ENCODE measurements around the gene EYS.

DNA sequence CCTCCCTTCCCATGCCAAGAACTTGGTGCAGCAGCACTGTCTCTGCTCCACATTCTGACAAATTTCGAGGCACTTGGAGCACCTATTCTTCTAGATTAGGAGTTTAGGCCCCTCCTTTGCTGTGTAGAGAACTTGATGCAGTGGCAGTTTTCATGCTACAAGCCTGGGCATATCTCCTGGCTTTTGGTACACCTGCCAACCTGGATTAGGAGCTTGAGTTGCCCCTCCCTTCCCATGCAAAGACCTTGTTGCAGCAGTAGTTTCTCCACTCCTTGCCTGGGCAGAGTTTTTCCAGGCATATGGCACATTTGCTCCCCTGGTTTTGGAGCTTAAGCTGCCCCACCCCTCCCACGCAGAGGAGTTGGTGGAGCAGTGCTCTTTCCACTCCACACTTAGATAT is 956.1 kb downstream of the EYS start:
- TF ChIP-seq, protein P1, sequence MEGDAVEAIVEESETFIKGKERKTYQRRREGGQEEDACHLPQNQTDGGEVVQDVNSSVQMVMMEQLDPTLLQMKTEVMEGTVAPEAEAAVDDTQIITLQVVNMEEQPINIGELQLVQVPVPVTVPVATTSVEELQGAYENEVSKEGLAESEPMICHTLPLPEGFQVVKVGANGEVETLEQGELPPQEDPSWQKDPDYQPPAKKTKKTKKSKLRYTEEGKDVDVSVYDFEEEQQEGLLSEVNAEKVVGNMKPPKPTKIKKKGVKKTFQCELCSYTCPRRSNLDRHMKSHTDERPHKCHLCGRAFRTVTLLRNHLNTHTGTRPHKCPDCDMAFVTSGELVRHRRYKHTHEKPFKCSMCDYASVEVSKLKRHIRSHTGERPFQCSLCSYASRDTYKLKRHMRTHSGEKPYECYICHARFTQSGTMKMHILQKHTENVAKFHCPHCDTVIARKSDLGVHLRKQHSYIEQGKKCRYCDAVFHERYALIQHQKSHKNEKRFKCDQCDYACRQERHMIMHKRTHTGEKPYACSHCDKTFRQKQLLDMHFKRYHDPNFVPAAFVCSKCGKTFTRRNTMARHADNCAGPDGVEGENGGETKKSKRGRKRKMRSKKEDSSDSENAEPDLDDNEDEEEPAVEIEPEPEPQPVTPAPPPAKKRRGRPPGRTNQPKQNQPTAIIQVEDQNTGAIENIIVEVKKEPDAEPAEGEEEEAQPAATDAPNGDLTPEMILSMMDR (IDR thresholded peaks at IDR 0.05), result no peak
- TF ChIP-seq EP300 (IDR thresholded peaks at IDR 0.05), result no peak
- no peak for TF ChIP-seq POLR2AphosphoS5 (IDR thresholded peaks at IDR 0.05)
- TF ChIP-seq POLR2A (IDR thresholded peaks at IDR 0.05), result no peak

All from stomach (tissue), 4 donors.